Astrocyte of the cerebellum (primary cell): Measurements from ENCODE around the gene CPXM2.

Experiments
- DNase-seq: peaks from one replicate; pipeline ENCODE4 v3.0.0-alpha.2; 2011; ENCODE audit warnings: low read depth
- H3K4me3 ChIP-seq: 2 replicates; pipeline ENCODE4 v1.5.1; 2011; ENCODE audit warnings: mild to moderate bottlenecking, low read depth, low read length, moderate library complexity
- in situ Hi-C: cut with HindIII; loops from 2 replicates; pipeline ENCODE4 v1.10.0; 2017; ENCODE audit warnings: low sequenced_read_pairs
- TF ChIP-seq, protein P1 (sequence below): IDR thresholded peaks from 2 replicates; pipeline ENCODE4 v1.5.1; 2012; ENCODE audit warnings: low read length, low read depth, moderate library complexity, mild to moderate bottlenecking; ENCODE audit errors: missing control alignments

The CPXM2 gene

GRCh38 chr10:123795196-123795780 lies 96.3 kb downstream of the CPXM2 start:
- TF ChIP-seq, protein P1, sequence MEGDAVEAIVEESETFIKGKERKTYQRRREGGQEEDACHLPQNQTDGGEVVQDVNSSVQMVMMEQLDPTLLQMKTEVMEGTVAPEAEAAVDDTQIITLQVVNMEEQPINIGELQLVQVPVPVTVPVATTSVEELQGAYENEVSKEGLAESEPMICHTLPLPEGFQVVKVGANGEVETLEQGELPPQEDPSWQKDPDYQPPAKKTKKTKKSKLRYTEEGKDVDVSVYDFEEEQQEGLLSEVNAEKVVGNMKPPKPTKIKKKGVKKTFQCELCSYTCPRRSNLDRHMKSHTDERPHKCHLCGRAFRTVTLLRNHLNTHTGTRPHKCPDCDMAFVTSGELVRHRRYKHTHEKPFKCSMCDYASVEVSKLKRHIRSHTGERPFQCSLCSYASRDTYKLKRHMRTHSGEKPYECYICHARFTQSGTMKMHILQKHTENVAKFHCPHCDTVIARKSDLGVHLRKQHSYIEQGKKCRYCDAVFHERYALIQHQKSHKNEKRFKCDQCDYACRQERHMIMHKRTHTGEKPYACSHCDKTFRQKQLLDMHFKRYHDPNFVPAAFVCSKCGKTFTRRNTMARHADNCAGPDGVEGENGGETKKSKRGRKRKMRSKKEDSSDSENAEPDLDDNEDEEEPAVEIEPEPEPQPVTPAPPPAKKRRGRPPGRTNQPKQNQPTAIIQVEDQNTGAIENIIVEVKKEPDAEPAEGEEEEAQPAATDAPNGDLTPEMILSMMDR, result no peak
- no peak overlapping the region for H3K4me3 ChIP-seq
- in situ Hi-C loops, result no loop called here
- no peak for DNase-seq

- TF ChIP-seq, protein P1, result no peak
- no peak overlapping the region for H3K4me3 ChIP-seq
- in situ Hi-C loops, result no loop called here
- no peak for DNase-seq
Observed at GRCh38 chr10:123792248-123792978, 99.2 kb downstream of the CPXM2 start.

DNA sequence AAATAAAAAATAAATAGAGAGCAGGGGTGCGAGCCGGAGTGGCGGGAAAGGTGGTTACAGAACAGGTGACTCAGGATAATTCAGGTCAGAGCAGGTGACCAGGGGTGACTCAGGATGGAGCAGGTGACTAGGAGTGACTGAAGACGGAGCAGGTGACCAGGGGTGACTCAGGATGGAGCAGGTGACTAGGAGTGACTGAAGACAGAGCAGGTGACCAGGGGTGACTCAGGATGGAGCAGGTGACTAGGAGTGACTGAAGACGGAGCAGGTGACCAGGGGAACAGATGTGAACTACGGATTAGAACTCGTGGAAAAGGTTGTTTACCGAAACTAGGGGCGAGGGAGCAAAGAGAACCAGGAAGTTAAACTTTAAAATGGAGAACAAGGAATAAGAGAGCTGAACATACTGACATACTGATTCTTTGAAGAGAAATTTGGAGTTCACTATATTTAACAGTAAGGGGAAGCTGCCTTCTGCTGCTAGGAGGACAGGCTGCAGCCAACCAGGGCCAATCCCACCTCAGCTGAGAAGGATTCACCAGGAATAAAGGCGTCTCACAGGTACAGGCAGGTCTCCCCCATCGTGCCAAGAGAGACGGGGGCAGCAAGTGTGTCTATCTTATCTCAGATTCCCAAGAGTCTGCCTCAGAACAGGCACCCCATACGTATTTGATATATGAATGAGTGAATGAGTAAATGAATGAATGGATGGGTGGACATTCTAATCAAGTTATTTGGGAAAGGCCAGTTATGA lies 101.3 kb downstream of the CPXM2 start:
- DNase-seq, result no peak
- H3K4me3 ChIP-seq, result no peak overlapping the region
- in situ Hi-C loops, result no loop called here
- TF ChIP-seq, protein P1, result no peak

GRCh38 chr10:123788981-123789380 lies 102.6 kb downstream of the CPXM2 start:
- no peak overlapping the region for H3K4me3 ChIP-seq
- no peak for DNase-seq
- in situ Hi-C loops, result no loop called here
- TF ChIP-seq, protein P1, result no peak

DNA sequence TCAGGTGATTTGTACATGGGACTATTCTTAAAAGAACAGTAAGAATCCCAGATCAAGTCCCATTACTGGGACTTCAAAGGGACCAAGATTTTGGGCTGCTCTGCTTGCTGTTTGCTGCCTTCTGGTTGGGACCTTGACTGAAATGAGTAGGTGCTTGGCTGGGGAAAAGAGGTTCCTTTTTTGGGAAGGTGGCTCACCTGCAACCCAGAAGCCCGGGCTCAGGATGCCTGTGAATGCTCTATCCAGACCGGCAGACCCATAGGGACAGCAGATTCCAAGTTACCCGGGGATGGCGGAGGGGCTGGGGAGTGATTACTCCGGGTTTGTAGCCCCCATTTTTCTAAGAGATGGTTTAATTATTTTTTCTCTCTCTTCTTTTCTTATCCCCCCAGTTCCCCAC lies 104.0 kb downstream of the CPXM2 start:
- no peak for DNase-seq
- in situ Hi-C loops, result no loop called here
- TF ChIP-seq, protein P1, result no peak

GRCh38 chr10:123786896-123787295 lies 104.7 kb downstream of the CPXM2 start:
- TF ChIP-seq, protein P1, result no peak
- in situ Hi-C loops, result no loop called here
- H3K4me3 ChIP-seq, result no peak overlapping the region
- DNase-seq, result no peak

More for the DNA sequence above, 104.0 kb downstream of the CPXM2 start:
- no peak overlapping the region for H3K4me3 ChIP-seq
